Measurements from ENCODE around the gene RPS4Y1.

GRCh38 chrY:2837078-2837477 is 4.3 kb upstream of the RPS4Y1 start:
- TF ChIP-seq POLR2A (IDR thresholded peaks at IDR 0.05) (no peak), CTCF (IDR thresholded peaks at IDR 0.05) (no peak)

All from testis (tissue), 2 donors.